C4-2B (cell line): ENCODE results near the gene NPRL2.

Experiments used
- H3K27ac ChIP-seq: fragments of 450-650 bp; 2 replicates; pipeline ENCODE4 v1.5.1; 2017
- CTCF ChIP-seq: fragments of 450-650 bp; conservative IDR thresholded peaks from 2 replicates; pipeline ENCODE4 v1.5.1; 2017; ENCODE audit warnings: mild to moderate bottlenecking
- ZFX ChIP-seq: fragments of 450-650 bp; IDR thresholded peaks from 2 replicates; pipeline ENCODE4 v1.6.1; 2017

The NPRL2 gene

DNA sequence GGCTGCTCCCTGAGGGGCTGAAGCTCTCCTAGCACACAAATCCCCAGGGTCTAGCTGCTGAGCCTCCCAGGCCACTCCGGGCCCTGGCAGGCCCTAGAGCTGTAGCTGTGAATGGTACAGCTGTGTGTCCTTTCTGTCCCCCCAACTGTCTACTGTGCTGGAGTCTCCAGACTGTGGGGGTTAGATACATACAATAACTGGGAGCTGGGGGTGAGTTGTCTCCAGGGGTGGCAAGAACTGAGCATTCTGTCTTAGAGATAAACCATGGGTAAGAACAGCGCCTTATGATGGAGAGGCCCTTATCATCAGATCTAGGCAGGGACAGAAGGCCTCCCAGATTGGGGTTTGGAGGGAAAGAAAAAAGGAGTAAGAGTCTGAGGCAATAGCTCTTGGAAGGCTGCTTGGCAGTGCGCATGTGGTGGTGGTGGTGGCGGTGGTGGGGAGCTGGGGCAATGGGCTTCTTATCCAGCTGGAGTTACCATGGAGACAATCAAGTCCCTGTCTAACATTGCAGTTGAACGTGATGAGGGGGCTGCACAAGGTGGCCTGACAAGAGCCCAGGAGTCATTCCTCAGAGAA, 3.7 kb upstream of the NPRL2 start:
- H3K27ac ChIP-seq = no peak overlapping the region
- TF ChIP-seq ZFX = no peak
- no peak for TF ChIP-seq CTCF

DNA sequence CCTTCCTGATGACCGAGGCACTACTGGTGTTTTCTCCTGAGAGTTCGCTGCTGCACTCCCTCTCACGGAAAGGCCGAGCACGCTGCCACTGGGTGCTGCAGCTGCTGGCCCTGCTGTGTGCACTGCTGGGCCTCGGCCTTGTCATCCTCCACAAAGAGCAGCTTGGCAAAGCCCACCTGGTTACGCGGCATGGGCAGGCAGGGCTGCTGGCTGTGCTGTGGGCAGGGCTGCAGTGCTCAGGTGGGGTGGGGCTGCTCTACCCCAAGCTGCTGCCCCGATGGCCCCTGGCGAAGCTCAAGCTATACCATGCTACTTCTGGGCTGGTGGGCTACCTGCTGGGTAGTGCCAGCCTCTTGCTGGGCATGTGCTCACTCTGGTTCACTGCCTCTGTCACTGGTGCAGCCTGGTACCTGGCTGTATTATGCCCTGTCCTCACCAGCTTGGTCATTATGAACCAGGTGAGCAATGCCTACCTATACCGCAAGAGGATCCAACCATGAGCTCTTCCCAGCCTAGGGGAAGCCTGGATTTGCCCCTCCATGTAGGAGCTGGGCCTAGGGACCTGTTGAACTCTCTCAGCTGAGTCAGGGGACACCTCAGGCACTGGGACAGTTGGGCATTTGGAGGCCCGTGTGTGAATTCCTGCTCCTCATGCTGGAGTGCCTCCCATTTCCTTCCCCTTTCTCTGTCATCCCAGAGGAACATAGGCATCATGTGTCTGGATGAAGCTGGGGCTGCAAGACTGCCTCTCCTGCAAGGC, 2.9 kb upstream of the NPRL2 start:
- TF ChIP-seq CTCF = no peak
- TF ChIP-seq ZFX = no peak
- no peak overlapping the region for H3K27ac ChIP-seq

GRCh38 chr3:50352781-50353180, 2.2 kb upstream of the NPRL2 start:
- no peak overlapping the region for H3K27ac ChIP-seq
- no peak; the same call in 1 of the 2 replicates for TF ChIP-seq CTCF
- no peak for TF ChIP-seq ZFX

DNA sequence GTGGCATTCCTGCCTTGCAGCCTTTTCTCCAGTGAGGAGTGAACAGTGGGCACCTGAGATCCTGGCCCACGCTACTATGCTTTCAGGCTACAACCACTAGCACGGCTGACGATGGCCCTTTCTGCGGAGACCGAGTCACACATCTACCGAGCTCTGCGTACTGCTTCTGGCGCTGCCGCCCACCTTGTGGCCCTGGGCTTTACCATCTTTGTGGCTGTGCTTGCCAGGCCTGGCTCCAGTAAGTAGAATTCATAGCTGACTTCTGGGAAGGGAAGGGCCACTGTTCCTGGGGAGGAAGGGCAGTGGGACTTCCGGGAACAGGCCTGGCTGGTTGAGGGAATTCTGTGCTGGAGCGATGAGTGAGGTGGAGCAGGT, 735 bp upstream of the NPRL2 start:
- peak overlapping the region; percentile 87 for H3K27ac ChIP-seq
- no peak for TF ChIP-seq CTCF

GRCh38 chr3:50350213-50350526, 405 bp downstream of the NPRL2 start:
- H3K27ac ChIP-seq = peak overlapping the region; percentile 87
- TF ChIP-seq ZFX = no peak
- TF ChIP-seq CTCF = no peak

DNA sequence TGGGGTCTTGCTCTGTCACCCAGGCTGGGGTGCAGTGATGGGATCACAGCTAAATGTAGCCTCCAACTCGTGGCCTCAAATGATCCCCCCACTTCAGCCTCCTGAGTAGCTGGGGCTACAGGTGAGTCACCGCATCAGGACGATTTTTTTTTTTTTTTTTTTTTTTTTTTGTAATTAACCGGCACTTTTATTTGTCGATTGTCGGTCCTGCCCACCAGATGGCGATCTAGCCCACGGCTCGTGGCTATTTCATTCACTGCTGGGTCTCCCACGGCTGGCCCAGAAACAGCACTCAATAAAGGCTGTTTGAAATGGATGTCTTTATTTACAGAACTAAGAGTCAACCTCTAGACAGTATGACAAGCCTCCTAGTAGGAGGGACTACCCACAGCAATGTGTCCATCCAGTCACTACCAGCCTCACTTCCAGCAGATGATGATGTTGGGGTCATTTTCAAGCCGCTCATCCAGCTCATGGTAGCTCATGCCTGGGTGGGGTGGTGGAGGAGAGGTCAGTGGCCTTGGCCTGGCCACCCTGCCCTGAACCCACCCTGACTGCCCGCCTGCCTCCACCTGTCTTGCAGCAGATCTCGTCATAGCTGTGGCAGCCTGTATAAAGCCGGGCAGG, 3.3 kb downstream of the NPRL2 start:
- H3K27ac ChIP-seq = no peak overlapping the region
- TF ChIP-seq CTCF = peak; percentile 83
- TF ChIP-seq ZFX = no peak

DNA sequence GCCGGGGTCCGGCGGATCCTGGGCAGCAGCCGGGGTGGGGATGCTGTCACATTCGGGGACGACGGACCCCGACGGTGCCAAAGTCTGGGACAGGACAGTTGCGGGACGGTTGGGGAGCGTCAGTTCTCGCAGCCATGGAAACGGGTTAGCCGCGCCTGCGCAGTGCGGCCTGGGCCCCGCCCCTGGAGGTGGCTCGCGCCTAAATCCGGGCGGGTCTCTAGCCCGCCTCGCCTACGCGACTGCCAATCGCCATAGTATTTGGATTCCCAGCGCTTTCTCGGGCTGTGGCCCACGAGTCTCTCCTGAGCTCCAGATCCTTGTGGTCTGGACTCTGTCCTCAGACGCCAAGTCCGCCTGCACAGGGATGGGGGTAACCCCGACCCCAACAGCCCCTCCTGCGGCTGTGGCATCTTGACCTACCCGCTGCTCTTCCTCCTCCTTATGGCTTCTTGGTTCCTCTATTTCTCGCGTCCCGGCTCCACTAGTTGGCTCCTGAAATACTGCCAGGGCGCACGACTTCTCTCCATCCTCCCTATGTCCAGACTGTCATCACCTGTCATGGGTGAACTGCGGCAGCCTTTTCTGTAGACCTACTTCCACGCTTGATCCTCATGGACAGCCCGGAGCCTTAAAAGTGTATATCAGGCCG, 4.9 kb downstream of the NPRL2 start, which contains the start of gene ZMYND10:
Gene ZMYND10 (minus strand): TSS at position 147 of the 649 bp plus-strand sequence. CDS start 153 bp downstream, outside the sequence.
- H3K27ac ChIP-seq = peak within 1 kb of the TSS; percentile 60
- TF ChIP-seq ZFX (no peak), CTCF (no peak)
